ENCODE results near the gene ARHGEF7. TPM values are rescaled to one million over a fixed set of nuclear protein-coding genes. Genes with fewer than 3 reads are reported as not detected.

ARHGEF7 gene
- total RNA-seq, 4 donors from 2014 or later, result 79.2 to 173 (median 114) TPM

DNA sequence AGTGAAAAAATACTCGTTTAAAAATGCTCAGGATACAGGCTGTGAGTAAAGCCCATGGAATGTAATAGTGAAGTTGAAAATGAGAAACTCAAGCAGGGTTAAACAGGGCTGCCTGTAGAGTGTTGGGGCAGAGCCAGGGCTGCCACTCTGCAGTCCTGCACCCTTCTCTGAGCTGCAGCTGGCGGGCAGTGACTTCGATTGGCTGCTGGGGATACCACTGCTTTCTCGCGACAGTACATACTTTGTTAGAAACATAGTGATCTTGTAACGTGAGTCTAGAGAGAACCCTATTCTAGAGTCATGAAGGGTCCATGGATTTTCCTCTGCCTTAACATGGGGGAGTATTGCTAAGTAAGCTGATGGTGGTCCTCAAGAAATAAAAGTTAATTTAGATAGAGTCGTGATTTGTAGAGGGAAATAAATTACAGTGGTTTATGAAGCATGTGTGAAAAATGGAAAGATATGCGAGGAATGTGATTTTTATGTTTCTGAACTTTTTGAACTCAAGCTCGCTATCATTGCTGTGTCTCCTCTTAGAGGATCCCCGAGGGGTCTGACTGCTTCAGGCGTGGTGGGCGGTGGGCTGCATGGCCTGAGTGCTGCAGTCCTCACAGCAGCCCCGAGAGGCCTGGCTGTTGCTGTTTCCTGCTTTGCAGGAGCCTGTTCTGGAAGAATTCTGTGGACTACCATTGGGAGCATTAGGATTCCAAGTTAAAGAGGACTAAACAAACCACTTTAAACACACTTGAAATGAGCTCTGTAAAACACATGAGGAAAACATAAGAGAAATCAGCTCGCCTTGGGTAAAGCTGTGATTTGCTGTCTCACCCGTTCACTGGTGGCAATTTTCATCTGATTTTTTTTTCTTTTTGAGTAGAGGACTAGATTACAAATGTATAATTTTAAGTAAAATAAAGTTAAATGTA lies 95.7 kb downstream of the ARHGEF7 start:
- TF ChIP-seq, protein P1, sequence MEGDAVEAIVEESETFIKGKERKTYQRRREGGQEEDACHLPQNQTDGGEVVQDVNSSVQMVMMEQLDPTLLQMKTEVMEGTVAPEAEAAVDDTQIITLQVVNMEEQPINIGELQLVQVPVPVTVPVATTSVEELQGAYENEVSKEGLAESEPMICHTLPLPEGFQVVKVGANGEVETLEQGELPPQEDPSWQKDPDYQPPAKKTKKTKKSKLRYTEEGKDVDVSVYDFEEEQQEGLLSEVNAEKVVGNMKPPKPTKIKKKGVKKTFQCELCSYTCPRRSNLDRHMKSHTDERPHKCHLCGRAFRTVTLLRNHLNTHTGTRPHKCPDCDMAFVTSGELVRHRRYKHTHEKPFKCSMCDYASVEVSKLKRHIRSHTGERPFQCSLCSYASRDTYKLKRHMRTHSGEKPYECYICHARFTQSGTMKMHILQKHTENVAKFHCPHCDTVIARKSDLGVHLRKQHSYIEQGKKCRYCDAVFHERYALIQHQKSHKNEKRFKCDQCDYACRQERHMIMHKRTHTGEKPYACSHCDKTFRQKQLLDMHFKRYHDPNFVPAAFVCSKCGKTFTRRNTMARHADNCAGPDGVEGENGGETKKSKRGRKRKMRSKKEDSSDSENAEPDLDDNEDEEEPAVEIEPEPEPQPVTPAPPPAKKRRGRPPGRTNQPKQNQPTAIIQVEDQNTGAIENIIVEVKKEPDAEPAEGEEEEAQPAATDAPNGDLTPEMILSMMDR (IDR thresholded peaks at IDR 0.05; ENCODE audit: low read depth), result no peak

DNA sequence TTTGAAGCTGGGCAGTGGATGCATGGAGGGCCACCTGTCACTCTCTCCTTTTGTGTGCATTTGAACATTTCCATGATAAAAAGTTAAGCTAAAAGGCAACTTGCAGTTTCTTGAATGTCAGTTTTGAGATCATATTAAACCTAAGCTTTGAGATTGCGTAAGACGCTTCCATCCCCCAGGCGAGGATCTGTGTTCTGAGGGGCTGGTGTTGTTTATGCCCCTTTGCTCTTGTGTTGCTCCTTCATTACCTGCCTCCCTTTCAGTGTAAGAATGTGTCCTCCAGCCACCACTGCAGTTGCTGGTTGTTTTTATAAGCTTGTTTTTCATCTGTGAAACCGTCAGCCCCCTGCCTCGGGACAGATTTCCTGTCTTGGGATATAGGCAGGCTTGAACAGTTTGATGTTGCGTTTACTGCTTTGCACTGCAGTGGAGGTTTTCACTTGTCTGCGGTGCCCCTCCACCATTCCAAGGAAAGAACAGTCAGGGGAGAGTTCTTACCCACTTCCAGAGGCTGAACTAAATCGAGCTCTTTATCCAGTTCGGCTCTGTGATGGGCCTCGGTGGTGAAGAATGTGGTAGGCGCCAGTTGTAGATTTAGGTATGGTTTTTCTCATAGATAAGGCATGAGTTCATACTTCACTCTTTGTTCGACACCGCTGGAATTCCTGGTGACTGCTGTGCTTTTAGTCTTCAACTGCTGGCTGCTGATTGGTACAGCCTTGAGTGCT lies 96.8 kb downstream of the ARHGEF7 start:
- TF ChIP-seq, protein P1 (IDR thresholded peaks at IDR 0.05; ENCODE audit: low read depth), result no peak

DNA sequence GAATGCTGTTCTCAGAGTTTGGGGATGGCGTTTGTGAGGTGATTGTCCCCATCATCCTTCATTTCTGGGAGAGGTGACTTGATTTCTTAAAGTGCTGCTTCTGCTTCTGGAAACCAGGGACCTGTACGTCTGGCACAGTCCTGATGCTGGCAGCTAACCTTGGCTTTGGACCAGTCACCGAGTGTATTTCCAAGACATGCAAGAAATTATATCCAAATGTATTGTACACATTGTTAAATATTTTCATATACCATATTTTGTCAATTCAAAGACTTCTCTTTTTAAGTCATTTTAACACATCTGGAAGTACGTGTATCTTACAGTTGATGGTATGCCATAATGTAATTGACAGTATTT lies 97.4 kb downstream of the ARHGEF7 start:
- TF ChIP-seq, protein P1 (IDR thresholded peaks at IDR 0.05; ENCODE audit: low read depth), result no peak

DNA sequence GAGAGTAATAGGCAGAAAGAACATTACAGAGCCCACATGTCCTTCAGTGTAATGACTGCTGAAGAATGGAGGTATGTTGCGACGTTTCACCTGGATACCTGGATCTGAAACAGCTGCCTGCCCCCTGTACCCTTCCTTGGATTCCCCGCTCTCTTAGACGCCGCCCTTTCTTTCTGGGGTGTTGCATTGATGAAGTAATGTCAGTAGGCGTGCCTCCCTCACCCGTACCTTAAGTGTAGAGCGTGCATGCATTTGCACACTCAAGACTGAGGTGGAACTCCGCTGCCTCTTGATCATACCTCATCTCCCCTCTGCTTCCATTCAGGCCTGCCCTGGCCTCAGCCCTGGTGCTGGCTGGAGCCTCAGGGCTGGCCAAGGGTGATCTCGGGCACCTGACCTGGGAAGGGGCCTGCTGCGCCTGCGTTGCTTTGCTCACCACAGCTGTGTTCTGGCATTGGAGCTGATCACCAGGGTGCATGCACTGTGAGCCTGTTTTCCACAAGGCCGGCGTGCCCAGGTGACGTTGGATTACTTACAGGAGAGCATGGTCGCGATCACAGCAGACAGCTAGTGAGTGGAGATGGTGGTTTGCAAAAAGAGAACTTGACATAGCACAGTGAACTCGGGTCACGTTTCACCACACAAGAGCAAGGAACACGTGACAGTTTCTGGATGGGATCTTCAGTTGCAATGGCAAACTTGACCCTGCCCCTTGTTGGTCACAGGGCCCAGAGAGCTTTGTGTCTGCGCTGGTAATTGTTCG lies 99.0 kb downstream of the ARHGEF7 start:
- TF ChIP-seq, protein P1 (IDR thresholded peaks at IDR 0.05; ENCODE audit: low read depth), result no peak

DNA sequence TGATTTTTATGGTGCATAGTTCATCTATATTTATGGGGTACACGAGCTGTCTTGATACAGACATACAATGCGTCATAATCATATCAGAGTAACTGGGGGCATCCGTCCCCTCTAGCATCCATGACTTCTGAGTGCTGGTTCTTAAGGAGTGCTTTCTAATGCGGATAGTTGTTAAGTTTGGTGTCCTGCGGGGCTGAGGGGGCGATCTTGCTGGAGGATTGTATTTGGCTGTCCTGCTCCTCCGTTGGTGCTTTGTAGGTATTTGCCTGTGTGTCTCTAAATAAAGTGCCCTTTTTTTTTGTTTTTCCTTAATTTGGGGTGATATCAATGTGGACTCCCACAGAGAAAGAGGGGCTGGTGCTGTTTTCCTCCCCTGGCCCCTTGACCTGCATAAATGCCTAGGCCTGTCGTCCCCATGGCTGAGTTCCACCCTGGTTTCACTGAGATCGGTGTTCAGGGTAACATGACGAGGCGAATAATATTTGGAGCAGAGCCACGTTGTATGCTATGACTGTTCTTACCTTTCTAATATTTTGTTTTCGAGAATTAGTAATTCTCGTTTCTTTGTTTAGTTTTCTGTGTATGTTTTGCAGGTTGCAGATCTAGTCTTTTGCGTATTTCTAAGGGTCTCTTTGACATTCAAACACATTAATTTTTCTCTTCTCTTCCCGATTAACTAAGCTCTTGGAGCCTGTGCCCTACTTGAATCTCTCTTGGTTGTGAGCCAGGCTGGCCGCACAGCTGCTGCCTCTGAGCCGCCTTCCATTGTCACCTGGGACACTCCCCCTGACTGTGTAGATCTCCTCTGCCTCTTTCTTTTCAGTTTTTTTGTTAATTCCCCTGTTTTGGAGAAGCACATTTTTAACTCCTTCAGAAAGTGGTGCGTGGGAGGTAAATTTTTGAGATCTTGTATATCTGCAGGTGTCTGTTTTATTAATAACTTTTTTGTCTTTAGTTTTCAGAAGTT lies 100.3 kb downstream of the ARHGEF7 start:
- TF ChIP-seq, protein P1 (IDR thresholded peaks at IDR 0.05; ENCODE audit: low read depth), result no peak

DNA sequence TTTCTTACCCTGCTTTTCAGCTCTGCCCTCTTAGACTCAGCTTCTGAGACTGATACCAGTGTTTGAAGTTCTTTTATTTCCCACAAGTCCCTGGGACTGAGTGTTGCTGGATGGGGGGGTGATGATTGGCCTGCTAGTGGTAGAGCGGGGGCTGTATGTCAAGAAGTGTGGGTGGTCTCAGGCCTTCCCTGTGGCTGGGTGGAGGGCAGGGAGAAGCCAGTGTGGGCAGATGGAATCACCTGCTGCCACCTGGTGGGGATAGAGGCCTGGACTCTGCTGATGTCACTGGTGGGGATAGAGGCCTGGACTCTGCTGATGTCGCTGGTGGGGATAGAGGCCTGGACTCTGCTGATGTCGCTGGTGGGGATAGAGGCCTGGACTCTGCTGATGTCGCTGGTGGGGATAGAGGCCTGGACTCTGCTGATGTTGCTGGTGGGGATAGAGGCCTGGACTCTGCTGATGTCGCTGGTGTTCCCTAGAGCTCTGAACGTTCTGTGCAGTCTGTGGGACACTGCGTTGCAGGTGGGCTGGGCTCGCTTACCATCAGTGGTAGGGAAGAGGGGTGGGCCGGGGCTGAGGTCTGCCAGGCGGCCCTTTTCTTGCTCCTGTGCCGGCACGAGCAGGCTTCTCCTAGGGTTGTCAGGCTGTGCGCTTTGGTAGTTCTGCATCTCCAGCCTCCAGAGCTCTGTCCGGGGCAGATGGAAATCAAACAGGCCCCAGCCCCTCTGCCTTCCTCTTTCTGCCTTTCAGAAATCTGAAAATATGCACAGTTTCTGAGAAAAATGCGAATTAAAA lies 101.3 kb downstream of the ARHGEF7 start:
- TF ChIP-seq, protein P1 (IDR thresholded peaks at IDR 0.05; ENCODE audit: low read depth), result no peak

Data from subcutaneous adipose tissue (tissue), 4 donors.